ENCODE measurements around the gene NF1.

Gene NF1

DNA sequence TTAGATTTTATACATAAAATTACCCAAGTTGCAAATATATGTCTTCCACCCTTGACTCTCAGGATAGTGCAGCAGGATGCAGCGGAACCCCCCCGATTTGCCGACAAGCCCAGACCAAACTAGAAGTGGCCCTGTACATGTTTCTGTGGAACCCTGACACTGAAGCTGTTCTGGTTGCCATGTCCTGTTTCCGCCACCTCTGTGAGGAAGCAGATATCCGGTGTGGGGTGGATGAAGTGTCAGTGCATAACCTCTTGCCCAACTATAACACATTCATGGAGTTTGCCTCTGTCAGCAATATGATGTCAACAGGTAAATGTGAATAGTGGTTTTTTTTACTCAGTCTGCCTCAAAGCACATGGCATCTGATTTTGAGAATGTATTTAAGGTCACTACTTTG, 131.6 kb downstream of the NF1 start:
- no peak overlapping the region for H3K27ac ChIP-seq (ENCODE audit: low read depth, low read length, severe bottlenecking)
- H3K4me3 ChIP-seq (ENCODE audit: extremely low read depth, insufficient read depth, low read length, poor library complexity, severe bottlenecking): no peak overlapping the region
- WGBS, 2 experiments (ENCODE audit: insufficient coverage in 2 of 2): 33 to 90% methylated on average over 1 to 3 of the region's 5 CpGs
- H3K4me1 ChIP-seq (ENCODE audit: control insufficient read depth, insufficient read depth, low read length, poor library complexity, severe bottlenecking): no peaks in the 10 kb centered on the region
- H3K9me3 ChIP-seq (ENCODE audit: control insufficient read depth, low read length): no peaks in the 10 kb centered on the region
- peaks cover 46% of the 10 kb centered on the region for H3K36me3 ChIP-seq (ENCODE audit: control insufficient read depth, insufficient read depth, low read length)

DNA sequence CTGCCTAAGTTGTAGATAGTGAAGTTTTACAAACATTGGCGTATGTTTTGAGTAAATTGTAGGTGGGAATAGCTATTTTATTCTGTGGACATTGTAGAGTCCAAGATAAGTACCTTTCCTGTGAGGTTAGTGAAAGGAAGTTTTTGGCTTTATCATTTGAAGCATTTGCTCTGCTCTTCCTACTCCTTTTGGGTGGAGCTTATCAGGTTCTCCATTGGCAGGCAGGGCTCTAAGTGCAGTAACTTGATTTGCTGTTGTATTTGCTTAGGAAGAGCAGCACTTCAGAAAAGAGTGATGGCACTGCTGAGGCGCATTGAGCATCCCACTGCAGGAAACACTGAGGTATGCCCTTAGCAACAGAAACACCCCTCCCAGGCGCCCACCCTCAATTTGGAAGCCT, 132.2 kb downstream of the NF1 start:
- no peaks in the 10 kb centered on the region for H3K4me1 ChIP-seq (ENCODE audit: control insufficient read depth, insufficient read depth, low read length, poor library complexity, severe bottlenecking)
- peaks cover 51% of the 10 kb centered on the region for H3K36me3 ChIP-seq (ENCODE audit: control insufficient read depth, insufficient read depth, low read length)
- 100% methylated on average over 1 of the region's 3 CpGs for WGBS, 2 experiments (ENCODE audit: insufficient coverage in 2 of 2)

DNA sequence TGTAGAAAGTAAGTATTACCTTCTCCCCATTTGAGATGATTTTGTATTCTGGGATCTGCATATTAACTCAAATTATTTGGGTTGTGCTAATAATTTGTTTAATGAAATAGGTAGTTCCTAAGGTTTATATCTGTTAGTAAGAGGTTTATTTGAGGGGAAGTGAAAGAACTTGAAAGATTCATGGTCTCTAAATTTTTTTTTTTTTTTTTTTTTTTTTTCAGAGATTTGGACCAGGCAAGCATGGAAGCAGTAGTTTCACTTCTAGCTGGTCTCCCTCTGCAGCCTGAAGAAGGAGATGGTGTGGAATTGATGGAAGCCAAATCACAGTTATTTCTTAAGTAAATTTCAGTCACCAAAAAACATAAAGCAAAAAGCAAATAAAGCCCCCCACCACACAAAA, 137.1 kb downstream of the NF1 start:
- H3K4me3 ChIP-seq (ENCODE audit: extremely low read depth, insufficient read depth, low read length, poor library complexity, severe bottlenecking): no peak overlapping the region
- H3K36me3 ChIP-seq (ENCODE audit: control insufficient read depth, insufficient read depth, low read length): peaks cover 68% of the 10 kb centered on the region
- no peak overlapping the region for H3K27ac ChIP-seq (ENCODE audit: low read depth, low read length, severe bottlenecking)
- no peaks in the 10 kb centered on the region for H3K4me1 ChIP-seq (ENCODE audit: control insufficient read depth, insufficient read depth, low read length, poor library complexity, severe bottlenecking)
- H3K9me3 ChIP-seq (ENCODE audit: control insufficient read depth, low read length): no peaks in the 10 kb centered on the region

More for the DNA sequence above, 132.2 kb downstream of the NF1 start:
- no peak overlapping the region for H3K27ac ChIP-seq (ENCODE audit: low read depth, low read length, severe bottlenecking)
- H3K4me3 ChIP-seq (ENCODE audit: extremely low read depth, insufficient read depth, low read length, poor library complexity, severe bottlenecking): no peak overlapping the region
- H3K9me3 ChIP-seq (ENCODE audit: control insufficient read depth, low read length): no peaks in the 10 kb centered on the region

DNA sequence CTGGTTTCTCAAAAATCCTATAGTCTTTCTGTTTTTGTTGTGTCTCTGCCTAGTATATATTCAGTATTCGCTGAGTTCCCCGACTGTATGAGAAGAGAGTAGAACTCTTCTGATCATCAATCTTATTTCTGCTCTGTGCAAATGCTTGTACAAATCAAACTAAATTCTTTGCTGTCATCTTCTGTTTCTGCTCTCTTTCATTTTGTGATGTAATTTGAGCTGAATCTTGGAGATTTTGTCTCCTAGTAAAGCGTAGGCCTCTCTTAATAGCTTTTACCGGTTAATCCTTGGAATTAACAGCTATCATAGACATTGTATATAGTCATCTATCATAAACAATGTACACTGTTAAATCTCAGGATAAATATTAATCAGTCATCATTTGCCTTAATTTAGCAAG, 140.3 kb downstream of the NF1 start:
- no peaks in the 10 kb centered on the region for H3K4me1 ChIP-seq (ENCODE audit: control insufficient read depth, insufficient read depth, low read length, poor library complexity, severe bottlenecking)
- no peaks in the 10 kb centered on the region for H3K9me3 ChIP-seq (ENCODE audit: control insufficient read depth, low read length)
- H3K4me3 ChIP-seq (ENCODE audit: extremely low read depth, insufficient read depth, low read length, poor library complexity, severe bottlenecking): no peak overlapping the region
- no peak overlapping the region for H3K27ac ChIP-seq (ENCODE audit: low read depth, low read length, severe bottlenecking)
- WGBS, 2 experiments (ENCODE audit: insufficient coverage in 2 of 2): 83% methylated on average over 1 of the region's 4 CpGs; no CpG with 5 or more reads in 1 of the 2 experiments
- H3K36me3 ChIP-seq (ENCODE audit: control insufficient read depth, insufficient read depth, low read length): peaks cover 78% of the 10 kb centered on the region

DNA sequence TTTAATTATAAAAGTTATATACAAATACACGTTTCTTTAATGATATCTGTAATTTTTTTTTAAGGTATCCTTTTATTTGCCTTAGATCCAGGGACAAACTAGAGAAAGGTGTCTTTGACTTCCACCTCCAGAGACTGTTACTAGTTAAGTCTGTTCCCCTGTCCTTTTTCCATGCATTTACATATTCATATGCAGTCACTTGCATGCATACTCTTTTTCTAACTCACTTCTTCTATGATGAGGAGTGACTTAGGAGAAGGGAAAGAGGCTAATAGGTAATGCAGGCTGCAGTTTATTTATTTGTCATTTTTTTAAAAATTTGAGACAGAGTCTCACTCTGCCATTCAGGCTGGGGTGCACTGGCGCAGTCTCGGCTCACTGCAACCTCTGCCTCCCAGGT, 141.4 kb downstream of the NF1 start:
- 100% methylated on average over 2 of the region's 3 CpGs; no CpG with 5 or more reads in 1 of the 2 experiments for WGBS, 2 experiments (ENCODE audit: insufficient coverage in 2 of 2)
- no peaks in the 10 kb centered on the region for H3K4me1 ChIP-seq (ENCODE audit: control insufficient read depth, insufficient read depth, low read length, poor library complexity, severe bottlenecking)
- peaks cover 80% of the 10 kb centered on the region for H3K36me3 ChIP-seq (ENCODE audit: control insufficient read depth, insufficient read depth, low read length)
- H3K27ac ChIP-seq (ENCODE audit: low read depth, low read length, severe bottlenecking): no peak overlapping the region
- H3K4me3 ChIP-seq (ENCODE audit: extremely low read depth, insufficient read depth, low read length, poor library complexity, severe bottlenecking): no peak overlapping the region
- H3K9me3 ChIP-seq (ENCODE audit: control insufficient read depth, low read length): no peaks in the 10 kb centered on the region

DNA sequence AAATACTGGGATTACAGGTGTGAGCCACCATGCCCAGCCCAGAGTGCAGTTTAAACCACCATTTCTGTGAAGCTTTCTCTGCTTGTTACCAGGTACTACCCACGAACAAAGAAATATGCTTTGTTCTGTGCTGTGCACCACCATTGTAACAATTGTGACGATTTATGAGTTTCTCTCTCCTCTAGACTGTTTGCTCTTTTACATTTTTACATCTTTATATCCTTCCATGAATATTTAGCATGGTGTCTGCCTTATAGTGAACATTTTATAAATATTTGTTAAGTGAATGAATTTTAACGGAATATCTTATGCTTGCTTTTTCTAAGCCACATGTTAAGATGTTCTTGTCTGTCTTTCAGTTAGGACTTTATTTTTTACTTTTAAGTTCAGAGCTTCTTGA, 141.9 kb downstream of the NF1 start:
- WGBS, 2 experiments (ENCODE audit: insufficient coverage in 2 of 2): 100% methylated on average over 1 of the region's 3 CpGs
- Histone ChIP-seq H3K27ac (ENCODE audit: low read depth, low read length, severe bottlenecking) (no peak overlapping the region), H3K9me3 (ENCODE audit: control insufficient read depth, low read length) (no peaks in the 10 kb centered on the region), H3K36me3 (ENCODE audit: control insufficient read depth, insufficient read depth, low read length) (peaks cover 79% of the 10 kb centered on the region), H3K4me1 (ENCODE audit: control insufficient read depth, insufficient read depth, low read length, poor library complexity, severe bottlenecking) (no peaks in the 10 kb centered on the region), H3K4me3 (ENCODE audit: extremely low read depth, insufficient read depth, low read length, poor library complexity, severe bottlenecking) (no peak overlapping the region)

DNA sequence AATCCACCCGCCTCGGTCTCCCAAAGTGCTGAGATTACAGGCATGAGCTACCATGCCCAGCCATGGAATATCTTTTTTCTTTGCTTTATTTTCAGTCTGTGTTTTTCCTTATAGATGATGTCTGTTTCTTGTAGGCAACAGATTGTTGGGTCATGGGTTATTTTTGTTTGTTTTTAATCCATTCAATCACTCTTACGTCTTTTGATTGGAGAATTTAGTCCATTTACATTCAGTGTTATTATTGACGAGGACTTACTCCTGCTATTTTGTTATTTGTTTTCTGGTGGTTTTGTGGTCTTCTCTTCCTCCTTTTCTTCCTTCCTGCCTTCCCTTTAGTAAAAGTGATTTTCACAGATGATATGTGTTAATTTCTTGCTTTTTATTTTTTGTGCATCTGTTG, 146.3 kb downstream of the NF1 start:
- no peak overlapping the region for H3K4me3 ChIP-seq (ENCODE audit: extremely low read depth, insufficient read depth, low read length, poor library complexity, severe bottlenecking)
- H3K9me3 ChIP-seq (ENCODE audit: control insufficient read depth, low read length): no peaks in the 10 kb centered on the region
- H3K36me3 ChIP-seq (ENCODE audit: control insufficient read depth, insufficient read depth, low read length): peaks cover 83% of the 10 kb centered on the region
- WGBS, 2 experiments (ENCODE audit: insufficient coverage in 2 of 2): 85% methylated on average over 2 of the region's 4 CpGs; no CpG with 5 or more reads in 1 of the 2 experiments
- no peak overlapping the region for H3K27ac ChIP-seq (ENCODE audit: low read depth, low read length, severe bottlenecking)
- no peaks in the 10 kb centered on the region for H3K4me1 ChIP-seq (ENCODE audit: control insufficient read depth, insufficient read depth, low read length, poor library complexity, severe bottlenecking)

DNA sequence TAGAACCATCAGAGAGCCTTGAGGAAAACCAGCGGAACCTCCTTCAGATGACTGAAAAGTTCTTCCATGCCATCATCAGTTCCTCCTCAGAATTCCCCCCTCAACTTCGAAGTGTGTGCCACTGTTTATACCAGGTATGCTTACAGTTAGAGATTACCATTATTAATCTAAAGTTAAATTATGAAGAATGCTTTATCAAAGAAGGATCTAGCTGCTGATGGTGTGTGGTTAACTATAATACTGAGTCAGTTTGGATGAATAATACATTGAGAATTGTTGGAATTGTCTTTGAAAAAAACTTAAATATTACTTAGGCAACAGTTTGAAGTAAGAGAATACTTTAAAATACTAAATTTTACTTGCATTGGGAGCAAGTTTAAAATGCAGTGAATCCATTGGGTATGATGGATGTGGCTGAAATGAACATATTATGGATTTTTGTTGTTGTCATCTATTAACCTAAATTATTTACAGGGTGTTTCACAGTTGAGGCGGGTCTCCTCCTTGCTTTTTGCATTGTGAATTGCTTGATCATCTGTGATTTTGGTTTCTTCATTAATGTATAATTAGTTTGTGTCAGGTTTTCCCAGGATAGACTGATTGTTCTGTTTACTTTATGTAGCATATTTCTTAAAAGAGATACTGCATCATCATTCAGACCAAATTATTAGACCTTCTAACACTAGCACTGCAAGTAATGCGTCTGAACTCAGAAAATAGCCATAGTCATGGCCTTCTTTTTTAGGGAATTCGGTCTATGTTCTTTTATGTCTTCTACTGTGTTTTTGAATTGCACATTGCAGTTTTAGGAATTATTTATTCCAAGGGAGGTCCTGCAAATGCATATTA, 154.4 kb downstream of the NF1 start:
- 100% methylated on average over 2 of the region's 5 CpGs for WGBS, 2 experiments (ENCODE audit: insufficient coverage in 2 of 2)
- Histone ChIP-seq H3K4me3 (ENCODE audit: extremely low read depth, insufficient read depth, low read length, poor library complexity, severe bottlenecking) (no peak overlapping the region), H3K27ac (ENCODE audit: low read depth, low read length, severe bottlenecking) (no peak overlapping the region), H3K4me1 (ENCODE audit: control insufficient read depth, insufficient read depth, low read length, poor library complexity, severe bottlenecking) (no peaks in the 10 kb centered on the region), H3K36me3 (ENCODE audit: control insufficient read depth, insufficient read depth, low read length) (peaks cover 44% of the 10 kb centered on the region), H3K9me3 (ENCODE audit: control insufficient read depth, low read length) (no peaks in the 10 kb centered on the region)

DNA sequence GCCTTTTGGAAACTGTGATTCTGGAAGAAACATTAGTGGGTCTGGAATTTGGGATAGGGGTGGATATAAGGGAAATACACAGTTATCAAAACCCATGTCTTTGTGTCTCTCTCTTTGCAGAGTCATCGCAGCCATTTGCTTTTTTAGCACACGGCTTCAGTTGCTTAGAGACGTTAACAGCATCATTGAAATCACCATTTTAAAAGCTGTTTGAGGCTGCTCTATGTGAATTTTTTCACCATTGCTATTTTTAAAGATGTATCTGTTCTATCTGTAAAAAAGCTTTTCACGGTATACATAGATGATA, 155.0 kb downstream of the NF1 start:
- Histone ChIP-seq H3K9me3 (ENCODE audit: control insufficient read depth, low read length) (no peaks in the 10 kb centered on the region), H3K4me3 (ENCODE audit: extremely low read depth, insufficient read depth, low read length, poor library complexity, severe bottlenecking) (no peak overlapping the region), H3K27ac (ENCODE audit: low read depth, low read length, severe bottlenecking) (no peak overlapping the region), H3K36me3 (ENCODE audit: control insufficient read depth, insufficient read depth, low read length) (peaks cover 39% of the 10 kb centered on the region), H3K4me1 (ENCODE audit: control insufficient read depth, insufficient read depth, low read length, poor library complexity, severe bottlenecking) (no peaks in the 10 kb centered on the region)
- WGBS, 2 experiments (ENCODE audit: insufficient coverage in 2 of 2): 100% methylated on average over 2 of the region's 4 CpGs; no CpG with 5 or more reads in 1 of the 2 experiments

DNA sequence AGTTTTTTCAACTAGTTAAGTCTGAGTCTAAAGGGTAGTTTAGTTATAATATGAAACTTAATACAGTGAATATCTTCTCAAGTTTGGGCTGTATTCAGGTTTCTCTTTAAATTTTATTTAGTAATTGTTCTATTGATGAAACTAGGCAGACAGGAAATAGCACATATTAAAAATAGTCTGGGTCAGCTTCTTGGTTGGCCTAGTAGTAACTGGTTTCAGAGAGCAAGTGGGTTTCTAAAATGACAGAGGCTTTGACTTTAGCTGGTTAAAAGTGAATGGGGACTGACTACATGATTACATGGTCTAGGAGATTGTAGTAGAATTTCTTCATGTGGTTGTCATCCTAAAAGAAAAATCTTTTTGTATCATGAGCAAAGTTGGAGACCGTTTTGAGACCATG, 155.5 kb downstream of the NF1 start:
- Histone ChIP-seq H3K27ac (ENCODE audit: low read depth, low read length, severe bottlenecking) (no peak overlapping the region), H3K36me3 (ENCODE audit: control insufficient read depth, insufficient read depth, low read length) (peaks cover 35% of the 10 kb centered on the region)

DNA sequence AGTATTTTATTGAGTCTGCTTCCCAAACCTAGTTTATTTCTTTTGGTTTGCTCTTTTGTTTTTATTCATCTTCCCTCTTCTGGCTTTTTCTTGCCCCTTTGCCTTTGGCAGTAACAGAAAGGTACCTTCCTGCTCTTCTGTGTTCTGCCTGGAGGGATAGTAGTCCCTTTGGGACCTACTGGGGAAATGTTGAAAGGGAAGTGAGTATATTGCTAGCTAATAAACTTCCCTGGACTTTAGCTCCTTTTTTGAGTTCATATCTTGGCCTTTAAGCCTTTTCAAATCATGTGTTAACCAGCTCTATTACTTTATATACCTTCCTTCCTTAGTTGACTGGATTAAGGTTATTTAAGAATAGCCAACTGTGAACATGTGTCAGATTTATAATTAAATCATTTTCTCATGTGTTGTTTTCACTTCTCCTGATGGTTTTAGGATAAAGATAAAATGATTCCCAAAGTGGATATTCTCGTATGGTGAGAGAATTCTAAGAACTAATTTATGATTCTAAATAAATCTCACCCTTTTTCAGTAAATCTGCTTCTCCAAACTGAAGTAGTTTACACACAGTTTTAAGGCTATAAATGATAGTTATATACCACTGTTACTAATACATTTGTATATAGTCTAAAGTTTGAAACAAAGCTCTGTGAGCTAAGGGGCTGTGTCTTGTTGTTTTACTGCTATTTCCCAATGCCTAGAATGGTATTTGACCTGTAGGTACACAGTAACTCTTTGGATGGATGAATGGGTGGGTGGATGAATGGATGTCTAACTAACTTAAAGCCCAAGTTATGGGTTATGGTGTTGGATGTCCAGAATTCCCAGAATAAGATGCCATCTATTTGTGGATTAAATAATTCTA, 156.6 kb downstream of the NF1 start:
- Histone ChIP-seq H3K9me3 (ENCODE audit: control insufficient read depth, low read length) (no peaks in the 10 kb centered on the region), H3K4me1 (ENCODE audit: control insufficient read depth, insufficient read depth, low read length, poor library complexity, severe bottlenecking) (no peaks in the 10 kb centered on the region), H3K27ac (ENCODE audit: low read depth, low read length, severe bottlenecking) (no peak overlapping the region), H3K36me3 (ENCODE audit: control insufficient read depth, insufficient read depth, low read length) (peaks cover 28% of the 10 kb centered on the region), H3K4me3 (ENCODE audit: extremely low read depth, insufficient read depth, low read length, poor library complexity, severe bottlenecking) (no peak overlapping the region)
- no CpG with 5 or more reads among the region's 1 CpG for WGBS, 2 experiments (ENCODE audit: insufficient coverage in 2 of 2)

More for the DNA sequence above, 155.5 kb downstream of the NF1 start:
- no peaks in the 10 kb centered on the region for H3K9me3 ChIP-seq (ENCODE audit: control insufficient read depth, low read length)
- no CpG with 5 or more reads among the region's 1 CpG for WGBS, 2 experiments (ENCODE audit: insufficient coverage in 2 of 2)
- H3K4me3 ChIP-seq (ENCODE audit: extremely low read depth, insufficient read depth, low read length, poor library complexity, severe bottlenecking): no peak overlapping the region
- H3K4me1 ChIP-seq (ENCODE audit: control insufficient read depth, insufficient read depth, low read length, poor library complexity, severe bottlenecking): no peaks in the 10 kb centered on the region

All from mesodermal cell (in vitro differentiated cells).